Osteoblast (primary cell): ENCODE measurements around the gene ZNF24. TPM values are rescaled to one million over a fixed set of nuclear protein-coding genes. Genes with fewer than 3 reads are reported as not detected.

ENCODE experiments used
- total RNA-seq: library from RNA; depleted of rRNA; stranded (reverse); fragments of >200 nt; gene quantifications from 2 replicates; pipeline ENCODE4 v1.2.3, GENCODE V29; 2012

Gene ZNF24
- total RNA-seq, 1 donor, result 29.7 TPM

Other genes starting within 250 kb of the ZNF24 start
- gene ZNF397, start 103.4 kb downstream of the ZNF24 start, total RNA-seq, result 13.0 and 14.1 TPM in 2 replicates
- gene ZSCAN30, start 54.2 kb downstream of the ZNF24 start, total RNA-seq, result 16.6 and 17.7 TPM in 2 replicates
- gene ZNF396, start 32.9 kb upstream of the ZNF24 start, total RNA-seq, result 1.8 and 3.3 TPM in 2 replicates
- gene INO80C, start 153.5 kb upstream of the ZNF24 start, total RNA-seq, result 9.0 and 14.4 TPM in 2 replicates
- gene GALNT1, start 237.3 kb upstream of the ZNF24 start, total RNA-seq, result 775 and 796 TPM in 2 replicates